K562 (cell line): Measurements from ENCODE around the gene MAB21L4. TPM values are rescaled to one million over a fixed set of nuclear protein-coding genes. Genes with fewer than 3 reads are reported as not detected.

Experiments
- ATAC-seq: fragments of 200-7000 bp; cut with Tn5 transposase; 3 replicates; pipeline ENCODE4 v1.9.1; 2020; ENCODE audit warnings: moderate library complexity
- BruUV-seq: library from RNA; stranded (reverse); fragments of 400-500 nt; replicated peaks from 2 replicates; lab custom pipeline; 2021; lab: Mats Ljungman, UMichigan
- CTCF ChIA-PET: fragments of 300-600 bp; formaldehyde crosslinking; extraction: SDS; loops from one replicate; lab custom pipeline; 2021; ENCODE audit warnings: low intra/inter-chr PET ratio; lab: Yijun Ruan, JAX
- POLR2A ChIA-PET: fragments of 300-600, 350-650 bp; sonication (Branson Sonifier 250); formaldehyde crosslinking; extraction: SDS; loops from one replicate; lab custom pipeline; 2021; ENCODE audit warnings: antibody characterized with exemption, inconsistent platforms; lab: Yijun Ruan, JAX
- DNase-seq, 4 experiments: peaks; one replicate each; pipeline versions ENCODE4 v3.0.0 to v3.0.0-alpha.2; 2011 to 2018; ENCODE audit warnings: low spot score in 3 of 4, mixed read lengths in 3 of 4; ENCODE audit errors: extremely low read depth in 1 of 4
- FAIRE-seq: peaks from 2 replicates; lab custom pipeline; 2011; peaks lifted over from hg19 to GRCh38; lab: Jason Lieb, UNC
- H2AFZ ChIP-seq: 2 replicates; pipeline ENCODE4 v1.6.0; 2011; ENCODE audit warnings: low read depth, low read length, control low read depth, inconsistent platforms
- H3K27ac ChIP-seq: fragments of 200-600 bp; 3 replicates; pipeline ENCODE4 v1.8.0; 2011; ENCODE audit warnings: low read depth, mild to moderate bottlenecking, control low read depth, inconsistent platforms, low read length, moderate library complexity, mixed read lengths; ENCODE audit errors: extremely low read depth
- H3K27me3 ChIP-seq, 2 experiments: fragments of 300-600 bp in 1 of 2; 2 replicates in 1 of 2; 3 replicates in 1 of 2; pipeline versions ENCODE4 v1.6.0 to v1.8.0; 2011; ENCODE audit warnings: inconsistent platforms in 2 of 2, low read length in 2 of 2, mild to moderate bottlenecking in 1 of 2, mixed read lengths in 1 of 2, moderate library complexity in 1 of 2; ENCODE audit not compliant: control insufficient read depth in 2 of 2, insufficient read depth in 2 of 2
- H3K36me3 ChIP-seq: fragments of 300-600 bp; 3 replicates; pipeline ENCODE4 v1.8.0; 2011; ENCODE audit warnings: mild to moderate bottlenecking, low read length, inconsistent platforms; ENCODE audit not compliant: control insufficient read depth, insufficient read depth
- H3K4me1 ChIP-seq, 2 experiments: fragments of 200-600 bp in 1 of 2; replicated peaks in 1 of 2; 2 replicates in 1 of 2; 3 replicates in 1 of 2; pipeline versions ENCODE4 v1.5.1 to v1.8.0; 2011; ENCODE audit warnings: inconsistent platforms in 2 of 2, low read length in 2 of 2, mild to moderate bottlenecking in 1 of 2, mixed read lengths in 1 of 2, moderate library complexity in 1 of 2; ENCODE audit not compliant: control insufficient read depth in 2 of 2, insufficient read depth in 2 of 2
- H3K4me2 ChIP-seq: 2 replicates; pipeline ENCODE4 v1.6.1; 2011; ENCODE audit warnings: low read length, control low read depth, inconsistent platforms, mixed read lengths; ENCODE audit not compliant: insufficient read depth
- H3K4me3 ChIP-seq: fragments of 200-600 bp; sonication (generic), shearing (Covaris generic); 2 replicates; pipeline ENCODE4 v1.5.1; 2016; ENCODE audit warnings: control low read depth, inconsistent platforms
- H3K79me2 ChIP-seq: fragments of 200-600 bp; 3 replicates; pipeline ENCODE4 v1.8.0; 2011; ENCODE audit warnings: low read length, inconsistent platforms; ENCODE audit not compliant: control insufficient read depth, insufficient read depth
- H3K9ac ChIP-seq, 2 experiments: 2 replicates each; pipeline versions ENCODE4 v1.6.0 to v1.6.1; 2011; ENCODE audit warnings: low read depth in 2 of 2, low read length in 2 of 2, control low read depth in 1 of 2, inconsistent platforms in 1 of 2, mild to moderate bottlenecking in 1 of 2, mixed read lengths in 1 of 2; ENCODE audit not compliant: insufficient read depth in 1 of 2
- H3K9me1 ChIP-seq: one replicate; pipeline ENCODE4 v1.6.0; 2011; ENCODE audit warnings: inconsistent platforms, mild to moderate bottlenecking, low read length, moderate library complexity; ENCODE audit not compliant: control insufficient read depth, insufficient read depth
- H3K9me3 ChIP-seq: replicated peaks from 2 replicates; pipeline ENCODE4 v1.5.1; 2011; ENCODE audit warnings: low read depth, low read length, inconsistent platforms; ENCODE audit not compliant: control insufficient read depth, insufficient read depth
- H4K20me1 ChIP-seq: replicated peaks from 2 replicates; pipeline ENCODE4 v1.6.1; 2011; ENCODE audit warnings: low read length, inconsistent platforms, mixed read lengths; ENCODE audit not compliant: control insufficient read depth, insufficient read depth
- BDP1 ChIP-seq: IDR thresholded peaks from 3 replicates; pipeline ENCODE4 v1.6.1; 2011; ENCODE audit not compliant: insufficient read length, insufficient read depth
- ESRRA ChIP-seq: fragments of 450-650 bp; IDR thresholded peaks from 2 replicates; pipeline ENCODE4 v1.6.1; 2014; ENCODE audit warnings: low read depth, mild to moderate bottlenecking, moderate library complexity, borderline replicate concordance
- KDM1A ChIP-seq, 2 experiments: fragments of 450-650 bp; IDR thresholded peaks; 2 replicates each; pipeline ENCODE4 v1.6.1; 2016; ENCODE audit warnings: mild to moderate bottlenecking in 2 of 2
- MBD2 ChIP-seq: sonication (generic); IDR thresholded peaks from 2 replicates; pipeline ENCODE4 v1.6.1; 2016; ENCODE audit warnings: low read depth, borderline replicate concordance
- RFX1 ChIP-seq: fragments of 450-650 bp; IDR thresholded peaks from 2 replicates; pipeline ENCODE4 v1.6.1; 2016; ENCODE audit warnings: mild to moderate bottlenecking, moderate library complexity
- SMARCE1 ChIP-seq: fragments of 450-650 bp; IDR thresholded peaks from 2 replicates; pipeline ENCODE4 v1.7.1; 2016; ENCODE audit warnings: mild to moderate bottlenecking
- WGBS: fragments of 100-300 bp; shearing (Covaris generic); methylation state at CpG from one replicate; pipeline ENCODE4 v1.1.6; 2016; ENCODE audit warnings: low coverage, mixed read lengths; ENCODE audit not compliant: insufficient coverage; ENCODE audit errors: missing lambda C conversion rate; 5-methylcytosine and 5-hydroxymethylcytosine counted together
- in situ Hi-C: fragments of 300-500 bp; cut with MboI; formaldehyde crosslinking; loops from 4 replicates; pipeline ENCODE4 v1.15.0; 2018; ENCODE audit warnings: inconsistent platforms, mixed read lengths
- intact Hi-C: fragments of 100-400 bp; cut with micrococcal nuclease; formaldehyde crosslinking; loops from 2 replicates; pipeline ENCODE4 v1.14.2; 2022
- polyA plus RNA-seq, 8 experiments: library from polyadenylated mRNA; depleted of rRNA in 4 of 8; stranded (reverse) in 5 of 8; unstranded in 3 of 8; fragments of >200 nt; fragmentation: Nextera tagmentation in 2 of 8; fragmentation: Illumina TruSeq in 1 of 8; extraction: Ambion mirVana in 2 of 8; extraction: Trizol in 1 of 8; gene quantifications; 2 replicates each; pipeline versions ENCODE4 v1.2.1 to v1.2.3, GENCODE V29; 2011 to 2014; ENCODE audit warnings: inconsistent platforms in 1 of 8, missing spikeins in 1 of 8
- total RNA-seq, 7 experiments: library from RNA; depleted of rRNA in 6 of 7; stranded (reverse); fragments of >200 nt in 6 of 7; fragmentation: Illumina TruSeq in 2 of 7; extraction: Trizol in 2 of 7; gene quantifications; 2 replicates each; pipeline versions ENCODE4 v1.2.1 to v1.2.3, GENCODE V29; 2011 to 2021; ENCODE audit warnings: low replicate concordance in 1 of 7
- TF ChIP-seq, protein P1 (sequence below), 3 experiments: IDR thresholded peaks in 2 of 3; conservative IDR thresholded peaks in 1 of 3; 2 replicates each; pipeline ENCODE4 v1.5.1; 2011 to 2012; ENCODE audit warnings: low read length in 3 of 3, mild to moderate bottlenecking in 3 of 3, control low read depth in 2 of 3, improper control_type of control experiment in 1 of 3, inconsistent platforms in 1 of 3, low read depth in 1 of 3, mixed read lengths in 1 of 3, moderate library complexity in 1 of 3; ENCODE audit not compliant: insufficient read depth in 2 of 3

MAB21L4 gene
- total and polyA plus RNA-seq, 9 of the 15 experiments (the other 6 are each of a cell fraction or from before 2014, with no cell fraction given) = 0.03 TPM; not detected in 8

- no TSS peak for BruUV-seq
- no peaks in the 10 kb centered on the region for H3K79me2 ChIP-seq
- ChIA-PET POLR2A (no interaction called here), CTCF (no interaction called here)
- no peak overlapping the region for H3K4me2 ChIP-seq
- WGBS = 10% methylated on average over 9 of the region's 37 CpGs
- TF ChIP-seq ESRRA (no peak), KDM1A (IDR thresholded peaks at IDR 0.05) (no peak), SMARCE1 (no peak), MBD2 (no peak), BDP1 (no peak), RFX1 (no peak)
- TF ChIP-seq, protein P1, sequence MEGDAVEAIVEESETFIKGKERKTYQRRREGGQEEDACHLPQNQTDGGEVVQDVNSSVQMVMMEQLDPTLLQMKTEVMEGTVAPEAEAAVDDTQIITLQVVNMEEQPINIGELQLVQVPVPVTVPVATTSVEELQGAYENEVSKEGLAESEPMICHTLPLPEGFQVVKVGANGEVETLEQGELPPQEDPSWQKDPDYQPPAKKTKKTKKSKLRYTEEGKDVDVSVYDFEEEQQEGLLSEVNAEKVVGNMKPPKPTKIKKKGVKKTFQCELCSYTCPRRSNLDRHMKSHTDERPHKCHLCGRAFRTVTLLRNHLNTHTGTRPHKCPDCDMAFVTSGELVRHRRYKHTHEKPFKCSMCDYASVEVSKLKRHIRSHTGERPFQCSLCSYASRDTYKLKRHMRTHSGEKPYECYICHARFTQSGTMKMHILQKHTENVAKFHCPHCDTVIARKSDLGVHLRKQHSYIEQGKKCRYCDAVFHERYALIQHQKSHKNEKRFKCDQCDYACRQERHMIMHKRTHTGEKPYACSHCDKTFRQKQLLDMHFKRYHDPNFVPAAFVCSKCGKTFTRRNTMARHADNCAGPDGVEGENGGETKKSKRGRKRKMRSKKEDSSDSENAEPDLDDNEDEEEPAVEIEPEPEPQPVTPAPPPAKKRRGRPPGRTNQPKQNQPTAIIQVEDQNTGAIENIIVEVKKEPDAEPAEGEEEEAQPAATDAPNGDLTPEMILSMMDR (IDR thresholded peaks at IDR 0.05 in 2 of 3, conservative IDR thresholded peaks at IDR 0.05 in 1 of 3; ENCODE audit: insufficient read depth in 2 of 3, low read depth in 1 of 3, low read length in 3 of 3) = peak in 1 of 3 experiments; percentile 16; a peak in 1 of 6 replicates
- intact Hi-C loops (no loop called here), in situ Hi-C loops (no loop called here)
- no peak overlapping the region for H2AFZ ChIP-seq
- FAIRE-seq (no peak), DNase-seq (no peak), ATAC-seq (no peak; the same call in 2 of the 3 replicates)
- no peaks in the 10 kb centered on the region for H3K9me3 ChIP-seq
- H3K27me3 ChIP-seq = peaks cover 0 to 4% of the 10 kb centered on the region in 2 experiments; a peak in 2 of 5 replicates
- H3K36me3 ChIP-seq = no peaks in the 10 kb centered on the region
- H3K9me1 ChIP-seq = no peaks in the 10 kb centered on the region
- no peak overlapping the region for H3K4me3 ChIP-seq
- H3K4me1 ChIP-seq = peaks cover 0 to 7% of the 10 kb centered on the region in 2 experiments; a peak in 2 of 5 replicates
- H3K9ac ChIP-seq = no peak overlapping the region
- H3K27ac ChIP-seq = no peak overlapping the region
- H4K20me1 ChIP-seq = no peaks in the 10 kb centered on the region
These were observed 7.6 kb downstream of the MAB21L4 start for GRCh38 chr2:240888130-240888889.
